OCI-LY3 (cell line): ENCODE data around the gene AHRR.

ENCODE experiments used
- H2AFZ ChIP-seq: fragments of 200-600, 300-600 bp; shearing (Covaris generic); 2 replicates; pipeline ENCODE4 v1.6.0; 2014; ENCODE audit warnings: antibody characterized with exemption, low read depth, low read length
- H3K27ac ChIP-seq: fragments of 200-600, 300-600 bp; sonication (generic); 2 replicates; pipeline ENCODE4 v1.5.1; 2014; ENCODE audit warnings: mild to moderate bottlenecking, low read length, moderate library complexity, mixed read lengths
- H3K27me3 ChIP-seq: fragments of 200-600, 300-600 bp; sonication (generic); 2 replicates; pipeline ENCODE4 v1.6.1; 2014; ENCODE audit warnings: low read depth, low read length, mixed read lengths
- H3K36me3 ChIP-seq: fragments of 200-600, 300-600 bp; sonication (generic); replicated peaks from 2 replicates; pipeline ENCODE3; 2014; ENCODE audit warnings: low read depth, low read length, mixed read lengths
- H3K4me1 ChIP-seq: fragments of 300-600, 200-600 bp; sonication (generic); 2 replicates; pipeline ENCODE4 v1.6.1; 2014; ENCODE audit warnings: low read length, mixed read lengths
- H3K4me2 ChIP-seq: fragments of 200-600, 300-600 bp; sonication (generic); 2 replicates; pipeline ENCODE4 v1.6.1; 2014; ENCODE audit warnings: low read length, mixed read lengths
- H3K4me3 ChIP-seq: fragments of 300-600, 200-600 bp; sonication (generic); 2 replicates; pipeline ENCODE4 v1.5.1; 2014; ENCODE audit warnings: antibody characterized with exemption, mild to moderate bottlenecking, low read length, moderate library complexity
- H3K79me2 ChIP-seq: fragments of 300-600, 200-600 bp; shearing (Covaris generic); 2 replicates; pipeline ENCODE4 v1.6.1; 2014; ENCODE audit warnings: mild to moderate bottlenecking, low read length, mixed read lengths
- H3K9ac ChIP-seq: fragments of 300-600, 200-600 bp; shearing (Covaris generic); 2 replicates; pipeline ENCODE4 v1.6.0; 2014; ENCODE audit warnings: mild to moderate bottlenecking, low read length, moderate library complexity
- H3K9me3 ChIP-seq: fragments of 200-600, 300-600 bp; shearing (Covaris generic); 2 replicates; pipeline ENCODE4 v1.6.1; 2014; ENCODE audit warnings: low read length, mixed read lengths; ENCODE audit not compliant: insufficient read depth
- H4K20me1 ChIP-seq: fragments of 200-600, 300-600 bp; sonication (generic); 2 replicates; pipeline ENCODE4 v1.6.1; 2016; ENCODE audit warnings: low read length, mixed read lengths; ENCODE audit not compliant: insufficient read depth
- CTCF ChIP-seq: fragments of 200-600, 300-600 bp; sonication (generic); IDR thresholded peaks from 2 replicates; pipeline ENCODE4 v1.5.1; 2014; ENCODE audit warnings: antibody characterized with exemption, low read length, low read depth
- EZH2phosphoT487 ChIP-seq: fragments of 200-600 bp; shearing (Covaris generic); IDR thresholded peaks from 2 replicates; pipeline ENCODE4 v1.6.1; 2018; ENCODE audit warnings: antibody characterized with exemption, mixed run types, low read depth

The AHRR gene

DNA sequence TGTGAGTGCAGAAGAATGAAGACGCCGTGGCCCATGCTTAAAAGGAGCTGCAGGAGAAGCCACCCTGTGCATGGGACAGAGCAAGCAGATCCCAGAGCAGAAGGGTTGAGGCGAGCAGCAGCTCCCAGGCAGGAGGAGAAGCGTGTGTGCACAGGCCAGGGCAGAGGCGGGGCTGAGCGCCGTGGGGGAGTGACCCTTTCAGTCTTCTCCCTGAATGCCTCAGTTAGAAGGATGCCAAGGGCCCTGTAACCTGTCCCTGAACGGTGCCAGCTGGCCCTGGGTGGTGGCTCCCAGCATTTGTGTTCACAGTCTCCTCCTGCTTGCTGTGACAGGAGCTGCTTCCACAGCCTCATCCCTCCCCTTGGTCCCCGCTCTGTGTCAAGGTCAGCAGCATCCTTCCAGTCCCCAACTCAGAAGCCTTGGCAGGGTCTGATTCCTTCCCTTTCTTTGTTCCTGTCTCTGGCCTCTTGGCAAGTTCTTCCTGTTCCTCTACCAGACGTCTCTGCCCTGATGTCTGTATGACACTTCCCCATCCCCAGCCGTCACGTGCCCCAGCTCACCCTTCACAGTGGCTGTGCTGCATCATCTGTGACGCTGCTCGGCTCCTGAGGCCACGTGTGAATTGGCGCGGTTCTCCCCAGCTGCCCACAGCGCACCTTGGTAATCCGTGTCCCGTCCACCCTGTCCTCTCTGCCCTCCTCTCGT, 126.7 kb downstream of the AHRR start:
- H3K36me3 ChIP-seq: peaks cover 56% of the 10 kb centered on the region
- H3K27me3 ChIP-seq: no peaks in the 10 kb centered on the region
- peaks cover 10% of the 10 kb centered on the region; the same call in 1 of the 2 replicates for H3K9me3 ChIP-seq
- H3K4me1 ChIP-seq: peaks cover 8% of the 10 kb centered on the region; the same call in 1 of the 2 replicates
- TF ChIP-seq CTCF (no peak), EZH2phosphoT487 (no peak)
- H3K4me3 ChIP-seq: no peak overlapping the region
- no peak overlapping the region for H3K9ac ChIP-seq
- H3K4me2 ChIP-seq: no peak overlapping the region
- H4K20me1 ChIP-seq: no peaks in the 10 kb centered on the region
- H2AFZ ChIP-seq: no peak overlapping the region
- H3K27ac ChIP-seq: no peak overlapping the region
- H3K79me2 ChIP-seq: peaks cover 19% of the 10 kb centered on the region

GRCh38 chr5:448766-449090, 127.2 kb downstream of the AHRR start:
- TF ChIP-seq CTCF (no peak), EZH2phosphoT487 (no peak)
- Histone ChIP-seq H3K4me2 (no peak overlapping the region), H3K9ac (no peak overlapping the region), H3K4me1 (peaks cover 8% of the 10 kb centered on the region; the same call in 1 of the 2 replicates), H4K20me1 (no peaks in the 10 kb centered on the region), H2AFZ (no peak overlapping the region), H3K4me3 (no peak overlapping the region), H3K36me3 (peaks cover 61% of the 10 kb centered on the region), H3K9me3 (peaks cover 10% of the 10 kb centered on the region; the same call in 1 of the 2 replicates), H3K27me3 (no peaks in the 10 kb centered on the region), H3K79me2 (peaks cover 14% of the 10 kb centered on the region), H3K27ac (no peak overlapping the region)

DNA sequence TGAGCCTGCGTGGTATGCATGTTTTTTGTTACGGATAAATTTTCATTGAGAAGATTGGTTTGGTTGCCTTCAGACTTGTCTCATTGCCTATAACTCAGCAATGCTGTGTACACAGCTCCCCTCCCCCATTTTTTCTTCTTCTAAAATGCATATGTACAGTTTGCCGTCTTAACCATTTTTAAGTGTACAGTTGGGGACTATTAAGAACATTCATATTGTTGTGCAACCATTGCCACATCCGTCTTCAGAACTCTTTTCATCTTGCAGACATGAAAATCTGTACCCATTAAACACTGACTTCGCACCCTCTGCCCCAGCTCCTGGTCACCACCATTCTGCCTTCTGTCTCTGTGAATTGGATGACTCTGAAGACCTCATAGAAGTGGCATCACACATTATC, 127.6 kb downstream of the AHRR start:
- peaks cover 4% of the 10 kb centered on the region; the same call in 1 of the 2 replicates for H3K4me1 ChIP-seq
- no peak overlapping the region for H3K4me2 ChIP-seq
- no peak overlapping the region for H3K4me3 ChIP-seq
- H4K20me1 ChIP-seq: no peaks in the 10 kb centered on the region
- H3K27ac ChIP-seq: no peak overlapping the region
- peaks cover 66% of the 10 kb centered on the region for H3K36me3 ChIP-seq
- peaks cover 9% of the 10 kb centered on the region for H3K79me2 ChIP-seq
- H3K9ac ChIP-seq: no peak overlapping the region
- H2AFZ ChIP-seq: no peak overlapping the region
- peaks cover 10% of the 10 kb centered on the region; the same call in 1 of the 2 replicates for H3K9me3 ChIP-seq
- no peaks in the 10 kb centered on the region for H3K27me3 ChIP-seq
- TF ChIP-seq EZH2phosphoT487 (no peak), CTCF (no peak)

DNA sequence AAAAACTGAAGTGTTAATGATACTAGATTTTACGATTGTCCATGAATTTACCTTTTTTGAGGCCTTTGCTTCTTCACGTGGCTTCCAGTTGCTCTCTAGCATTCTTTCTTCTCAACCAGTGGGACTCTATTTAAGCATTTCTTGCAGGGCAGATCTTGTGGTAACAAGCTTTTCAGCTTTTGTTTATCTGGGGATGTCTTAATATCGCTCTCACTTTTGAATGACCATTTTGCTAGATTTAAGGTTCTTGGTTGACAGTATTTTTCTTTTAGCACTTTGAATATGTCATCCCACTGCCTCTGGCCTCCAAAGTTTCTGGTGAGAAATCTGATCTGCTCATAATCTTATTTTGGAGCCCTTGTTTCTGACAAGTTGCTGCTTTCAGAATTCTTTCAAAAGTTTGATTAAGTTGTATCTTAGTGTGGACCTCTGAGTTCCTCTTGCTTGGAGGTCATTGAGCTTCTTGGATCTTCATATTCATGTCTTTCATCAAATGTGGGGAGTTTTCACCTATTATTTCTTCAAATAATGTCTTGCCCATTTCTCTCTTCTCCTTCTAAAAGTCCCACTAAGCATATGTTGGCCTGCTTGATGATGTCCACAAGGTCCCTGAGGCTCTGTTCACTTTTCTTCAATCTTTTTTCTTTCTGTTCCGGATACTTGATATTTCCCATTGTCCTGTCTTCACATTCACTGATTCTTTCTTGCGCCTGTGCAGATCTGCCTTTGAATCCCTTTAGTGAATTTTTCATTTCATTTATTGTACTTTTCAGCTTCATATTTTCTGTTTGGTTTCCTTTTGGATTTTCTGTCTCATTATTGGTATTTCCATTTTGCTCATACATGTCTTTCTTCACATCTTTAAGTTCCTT, 130.3 kb downstream of the AHRR start:
- H3K27me3 ChIP-seq: no peaks in the 10 kb centered on the region
- peaks cover 10% of the 10 kb centered on the region; the same call in 1 of the 2 replicates for H3K9me3 ChIP-seq
- TF ChIP-seq EZH2phosphoT487 (no peak), CTCF (no peak)
- H3K36me3 ChIP-seq: peaks cover 73% of the 10 kb centered on the region
- 0 out of 2 replicates have a peak, but pooled peaks cover 3% of the 10 kb centered on the region for H3K79me2 ChIP-seq
- no peak overlapping the region for H3K4me3 ChIP-seq
- no peak overlapping the region for H3K4me2 ChIP-seq
- no peak overlapping the region for H2AFZ ChIP-seq
- H3K27ac ChIP-seq: no peak overlapping the region
- no peaks in the 10 kb centered on the region for H4K20me1 ChIP-seq
- no peak overlapping the region for H3K9ac ChIP-seq
- H3K4me1 ChIP-seq: no peaks in the 10 kb centered on the region
